Stimulated activated CD4-positive, alpha-beta T cell treated with anti-CD3 and anti-CD28 coated beads, TNF-alpha, amount 100 ng/mL, for 4 hours (primary cell): ENCODE data around the gene PTCRA.
"Not testable (repeated sequence)": the region's sequence is repeated elsewhere in the genome, so short reads cannot be mapped to it uniquely, and the experiment has no call there.

Source experiments
- DNase-seq, 3 experiments: peaks; one replicate each; pipeline ENCODE4 v3.0.0-alpha.2; 2020; ENCODE audit warnings: low read depth in 3 of 3

PTCRA gene

DNA sequence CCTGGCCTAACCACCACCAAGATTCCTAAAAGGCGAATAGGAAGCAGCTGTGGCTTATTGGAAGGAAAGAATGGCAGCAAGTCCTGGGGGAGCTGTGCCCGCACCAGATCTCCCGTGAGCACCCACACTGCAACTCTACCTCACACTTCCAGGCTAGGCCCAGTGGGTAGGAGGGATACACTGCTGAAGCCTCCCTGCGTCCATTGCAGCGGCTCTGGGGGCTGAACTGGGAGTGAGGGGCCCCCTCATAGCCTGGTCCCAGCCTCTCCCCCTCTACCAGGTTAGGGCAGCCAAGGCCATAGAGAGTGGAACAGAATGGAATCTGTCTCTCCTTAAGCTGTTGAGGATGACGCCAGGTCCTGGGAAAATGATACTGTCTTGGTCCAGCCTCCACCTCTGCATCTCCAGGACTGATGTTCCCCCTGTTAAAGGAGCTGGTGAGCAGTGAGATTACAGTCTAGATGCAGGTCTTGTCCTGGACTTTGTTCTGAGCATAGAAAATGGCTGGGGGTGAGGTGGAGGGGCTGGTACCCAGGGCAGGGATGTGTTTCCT, 24.7 kb downstream of the PTCRA start:
- no peak for DNase-seq

DNA sequence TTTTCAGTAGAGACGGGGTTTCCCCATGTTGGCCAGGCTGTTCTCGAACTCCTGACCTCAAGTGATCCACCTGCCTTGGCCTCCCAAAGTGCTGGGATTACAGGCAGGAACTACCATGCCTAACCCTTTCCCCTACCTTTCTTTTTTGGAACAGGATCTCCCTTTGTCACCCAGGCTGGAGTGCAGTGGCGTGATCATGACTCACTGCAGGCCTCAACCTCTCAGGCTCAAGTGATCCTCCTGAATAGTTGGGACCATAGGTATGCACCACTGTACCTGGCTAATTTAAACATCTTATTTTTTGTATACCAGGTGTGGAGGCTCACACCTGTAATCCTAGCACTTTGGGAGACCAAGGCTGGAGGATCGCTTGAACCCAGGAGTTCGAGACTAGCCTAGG, 25.5 kb downstream of the PTCRA start:
- DNase-seq: not testable (repeated sequence)

DNA sequence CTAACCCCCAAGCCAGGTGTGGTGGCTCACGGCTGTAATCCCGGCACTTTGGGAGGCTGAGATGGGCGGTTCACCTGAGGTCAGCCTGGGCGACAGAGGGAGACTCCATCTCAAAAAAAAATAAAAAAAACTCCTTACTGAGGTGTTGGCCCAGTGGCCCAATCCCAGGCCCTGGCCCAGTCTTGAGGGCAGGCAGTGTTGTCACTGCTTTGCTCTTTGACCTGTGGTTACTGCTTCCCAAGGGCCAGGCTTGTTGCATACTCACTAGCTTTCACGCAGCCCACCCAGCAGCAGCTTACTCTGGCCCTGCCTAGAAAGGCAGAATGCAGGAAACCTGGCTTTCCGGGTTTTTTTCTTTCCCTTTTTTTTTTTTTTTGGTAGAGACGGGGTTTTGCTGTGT, 26.6 kb downstream of the PTCRA start:
- no peak for DNase-seq

DNA sequence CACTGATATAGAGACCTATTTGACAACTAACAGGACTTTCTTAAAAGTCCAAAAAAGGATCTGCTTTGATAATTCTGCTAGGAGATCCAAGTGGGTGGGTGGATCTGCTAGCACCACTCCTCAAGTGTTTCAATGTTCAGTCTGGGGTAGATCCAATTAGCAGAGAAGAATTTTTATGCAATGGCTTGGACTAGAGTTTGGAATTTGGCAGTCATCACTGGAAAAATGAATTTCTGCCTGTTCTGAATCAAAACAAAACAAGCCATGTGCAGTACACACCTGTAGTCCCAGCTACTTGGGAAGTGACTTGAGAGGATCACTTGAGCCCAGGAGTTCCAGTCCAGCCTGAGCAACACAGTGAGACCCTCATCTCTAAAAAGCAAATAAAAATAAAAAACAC, 32.1 kb downstream of the PTCRA start:
- no peak for DNase-seq

DNA sequence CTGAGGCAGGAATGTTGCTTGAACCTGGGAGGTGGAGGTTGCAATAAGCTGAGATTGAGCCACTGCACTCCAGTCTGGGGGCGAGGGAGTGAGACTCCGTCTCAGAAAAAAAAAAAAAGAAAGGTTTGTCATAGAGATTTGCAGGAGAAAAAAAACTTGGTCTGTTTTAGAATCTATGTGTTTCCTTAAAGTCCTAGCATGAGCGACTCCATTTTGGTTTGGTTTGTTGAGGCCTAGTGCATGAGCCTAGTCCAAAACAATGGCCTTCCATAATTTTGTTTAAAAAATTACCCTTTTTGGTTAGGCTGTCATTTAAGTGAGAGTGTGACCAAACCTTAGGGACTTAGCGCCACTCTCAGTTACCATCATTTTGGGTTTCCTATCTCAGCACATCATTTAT, 36.5 kb downstream of the PTCRA start:
- no peak for DNase-seq

DNA sequence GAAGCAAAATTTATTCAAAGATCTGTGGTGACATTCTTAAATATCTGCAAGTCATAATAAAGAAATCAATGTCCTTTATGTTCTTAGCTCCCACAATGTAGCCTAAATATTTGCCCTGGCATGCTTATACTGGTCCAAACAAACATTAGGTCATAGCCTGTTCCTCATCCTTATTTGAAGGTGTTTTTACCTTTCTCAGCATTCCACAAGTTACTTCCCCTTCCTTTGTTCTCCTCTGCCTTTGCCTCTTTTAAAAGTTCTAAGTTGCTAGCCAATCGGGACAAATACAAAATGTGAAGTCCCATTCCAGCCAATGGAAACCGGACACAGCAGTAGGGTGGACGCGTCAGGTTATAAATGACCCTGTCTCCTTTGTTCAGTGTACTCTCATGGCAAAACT, 38.6 kb downstream of the PTCRA start:
- not testable (repeated sequence) for DNase-seq

DNA sequence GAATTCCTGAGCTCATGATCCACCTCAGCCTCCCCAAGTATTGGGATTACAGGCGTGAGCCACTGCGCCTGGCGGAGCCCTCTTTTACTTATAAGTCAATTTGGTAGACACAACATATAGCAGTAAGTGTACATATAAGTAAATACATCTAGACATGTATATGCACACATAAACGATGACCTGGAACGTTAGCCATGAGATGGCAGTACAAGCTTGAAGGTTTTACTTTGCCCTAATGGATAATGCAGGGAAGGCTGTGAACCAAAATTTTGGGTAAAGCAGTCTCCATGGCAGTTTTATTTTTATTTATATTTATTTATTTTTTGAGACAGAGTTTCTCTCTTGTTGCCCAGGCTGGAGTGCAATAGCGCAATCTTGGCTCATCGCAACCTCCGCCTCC, 42.3 kb downstream of the PTCRA start:
- DNase-seq: no peak

DNA sequence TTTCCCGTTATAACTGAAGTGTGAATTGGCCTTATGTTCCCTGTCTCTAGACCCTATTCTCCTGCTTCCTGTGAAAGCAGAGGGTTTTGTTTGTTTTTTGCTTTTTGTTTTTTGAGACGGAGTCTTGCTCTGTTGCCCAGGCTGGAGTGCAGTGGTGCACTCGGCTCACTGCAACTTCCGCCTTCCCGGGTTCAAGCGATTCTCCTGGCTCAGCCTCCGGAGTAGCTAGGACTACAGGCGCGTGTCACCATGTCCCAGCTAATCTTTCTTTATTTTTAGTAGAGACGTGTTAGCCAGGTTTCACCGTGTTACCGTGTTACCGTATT, 44.0 kb downstream of the PTCRA start:
- DNase-seq: no peak

DNA sequence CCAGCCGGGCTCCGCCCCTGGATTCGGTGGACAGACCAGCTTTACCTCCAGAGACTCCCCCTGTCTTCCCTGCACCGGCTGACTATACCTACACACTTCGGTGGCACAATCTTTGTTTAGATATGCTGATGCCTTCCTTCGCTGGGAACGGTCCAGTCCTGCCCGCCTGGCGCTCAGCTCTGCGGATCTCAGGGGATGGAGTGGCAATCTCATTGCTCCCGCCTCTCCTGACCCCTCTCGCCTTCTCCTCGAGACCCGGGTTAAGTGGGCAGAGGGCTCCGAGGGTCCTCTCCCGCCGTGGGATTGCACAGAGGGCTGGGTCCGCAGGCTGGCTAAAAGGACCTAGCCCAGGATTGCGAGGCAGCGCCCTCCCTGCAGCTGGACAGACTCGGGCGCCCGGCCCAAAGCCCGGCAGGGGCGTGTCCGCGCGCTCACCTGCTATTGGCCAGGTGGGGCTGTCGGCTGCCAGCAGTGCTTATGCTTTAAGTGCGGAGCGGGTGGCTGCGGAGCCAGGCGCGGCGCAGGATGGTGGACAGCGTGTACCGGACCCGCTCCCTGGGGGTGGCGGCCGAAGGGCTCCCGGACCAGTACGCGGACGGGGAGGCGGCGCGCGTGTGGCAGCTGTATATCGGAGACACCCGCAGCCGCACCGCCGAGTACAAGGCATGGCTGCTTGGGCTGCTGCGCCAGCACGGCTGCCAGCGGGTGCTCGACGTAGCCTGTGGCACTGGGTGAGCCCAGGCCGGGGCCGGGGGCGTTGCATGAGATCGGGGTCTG, 44.6 kb downstream of the PTCRA start, which contains the start of gene GNMT:
Gene GNMT, plus strand, starts transcription at position 512 of the 777 bp plus-strand sequence. Its CDS starts 14 bp downstream, at position 526.
- DNase-seq: no peak

DNA sequence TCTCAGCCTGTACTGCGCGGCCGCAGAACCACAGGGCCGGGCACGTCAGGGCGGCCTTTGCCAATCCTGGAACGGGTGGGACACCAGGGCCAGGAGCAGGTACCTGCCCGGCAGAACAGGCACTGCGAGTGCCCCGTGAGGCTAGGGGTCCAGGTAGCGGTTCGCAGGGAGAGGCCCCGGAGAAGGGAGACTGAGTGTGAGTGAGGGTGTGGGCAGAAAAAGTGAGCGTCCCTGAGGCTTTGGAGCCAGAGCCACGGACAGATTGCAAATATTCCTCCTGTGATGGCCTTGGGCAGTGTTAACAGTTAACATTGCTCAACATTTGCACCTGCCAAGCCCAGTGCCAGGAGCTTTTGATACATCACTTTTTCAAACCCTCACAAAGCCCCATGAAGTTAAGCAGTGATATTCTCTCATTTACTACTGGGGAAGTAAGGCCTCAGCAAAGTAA, 45.2 kb downstream of the PTCRA start:
- no peak for DNase-seq

DNA sequence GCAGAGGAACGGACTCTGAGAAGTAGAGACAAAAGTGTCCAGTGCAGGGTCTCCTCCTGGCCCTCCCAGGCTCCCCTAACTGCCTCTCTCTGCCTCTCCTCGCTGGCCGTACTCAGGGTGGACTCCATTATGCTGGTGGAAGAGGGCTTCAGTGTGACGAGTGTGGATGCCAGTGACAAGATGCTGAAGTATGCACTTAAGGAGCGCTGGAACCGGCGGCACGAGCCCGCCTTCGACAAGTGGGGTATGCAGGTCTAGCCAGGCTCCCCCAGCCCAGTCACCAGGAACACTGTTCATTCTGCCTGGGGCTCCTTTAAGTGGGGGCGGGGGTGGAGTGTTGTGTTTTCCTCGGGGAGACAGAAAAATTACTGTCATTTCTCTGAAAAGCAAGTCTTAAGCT, 46.2 kb downstream of the PTCRA start:
- no peak for DNase-seq

DNA sequence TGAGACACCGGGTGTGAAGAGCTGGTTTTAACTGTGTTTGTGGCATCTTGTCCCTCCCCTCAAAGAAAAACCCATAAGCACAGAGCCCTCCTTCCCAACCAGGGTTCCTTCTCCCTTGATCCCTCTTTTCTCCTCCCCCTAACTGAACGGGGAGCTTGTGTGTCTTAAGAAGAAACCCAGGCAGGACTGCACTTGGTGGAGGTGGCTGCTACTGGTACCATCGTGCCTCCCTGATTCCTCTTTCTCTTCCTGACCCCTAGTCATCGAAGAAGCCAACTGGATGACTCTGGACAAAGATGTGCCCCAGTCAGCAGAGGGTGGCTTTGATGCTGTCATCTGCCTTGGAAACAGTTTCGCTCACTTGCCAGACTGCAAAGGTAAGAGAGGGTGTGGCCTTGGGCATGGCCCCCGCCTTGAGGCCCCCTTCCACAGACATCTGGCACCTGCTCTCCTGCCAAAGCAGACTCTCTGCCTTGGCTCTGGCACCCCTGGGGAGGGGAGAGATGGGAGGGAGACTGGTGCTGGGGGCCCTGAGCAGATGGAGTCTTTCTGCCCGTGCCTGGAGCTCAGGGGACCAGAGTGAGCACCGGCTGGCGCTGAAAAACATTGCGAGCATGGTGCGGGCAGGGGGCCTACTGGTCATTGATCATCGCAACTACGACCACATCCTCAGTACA, 46.8 kb downstream of the PTCRA start:
- DNase-seq: no peak

DNA sequence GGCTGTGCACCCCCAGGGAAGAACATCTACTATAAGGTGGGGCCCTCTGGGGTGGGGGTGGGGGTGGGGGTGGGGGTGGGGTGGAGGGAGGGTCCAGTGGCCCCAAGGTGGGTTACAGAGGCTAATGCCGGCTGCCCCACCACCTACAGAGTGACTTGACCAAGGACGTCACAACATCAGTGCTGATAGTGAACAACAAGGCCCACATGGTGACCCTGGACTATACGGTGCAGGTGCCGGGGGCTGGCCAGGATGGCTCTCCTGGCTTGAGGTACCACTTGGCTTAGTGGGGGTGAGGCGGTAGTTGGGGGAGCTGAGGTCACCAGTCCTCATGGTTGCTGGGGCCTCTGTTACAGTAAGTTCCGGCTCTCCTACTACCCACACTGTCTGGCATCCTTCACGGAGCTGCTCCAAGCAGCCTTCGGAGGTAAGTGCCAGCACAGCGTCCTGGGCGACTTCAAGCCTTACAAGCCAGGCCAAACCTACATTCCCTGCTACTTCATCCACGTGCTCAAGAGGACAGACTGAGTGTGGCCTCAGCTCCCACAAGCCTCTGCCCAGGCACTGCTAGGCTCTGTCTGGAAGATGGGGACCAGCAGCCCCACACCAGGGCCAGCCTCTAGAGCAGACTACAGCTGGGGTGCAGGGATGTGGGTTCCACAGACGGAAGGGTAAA, 47.5 kb downstream of the PTCRA start:
- DNase-seq: no peak

DNA sequence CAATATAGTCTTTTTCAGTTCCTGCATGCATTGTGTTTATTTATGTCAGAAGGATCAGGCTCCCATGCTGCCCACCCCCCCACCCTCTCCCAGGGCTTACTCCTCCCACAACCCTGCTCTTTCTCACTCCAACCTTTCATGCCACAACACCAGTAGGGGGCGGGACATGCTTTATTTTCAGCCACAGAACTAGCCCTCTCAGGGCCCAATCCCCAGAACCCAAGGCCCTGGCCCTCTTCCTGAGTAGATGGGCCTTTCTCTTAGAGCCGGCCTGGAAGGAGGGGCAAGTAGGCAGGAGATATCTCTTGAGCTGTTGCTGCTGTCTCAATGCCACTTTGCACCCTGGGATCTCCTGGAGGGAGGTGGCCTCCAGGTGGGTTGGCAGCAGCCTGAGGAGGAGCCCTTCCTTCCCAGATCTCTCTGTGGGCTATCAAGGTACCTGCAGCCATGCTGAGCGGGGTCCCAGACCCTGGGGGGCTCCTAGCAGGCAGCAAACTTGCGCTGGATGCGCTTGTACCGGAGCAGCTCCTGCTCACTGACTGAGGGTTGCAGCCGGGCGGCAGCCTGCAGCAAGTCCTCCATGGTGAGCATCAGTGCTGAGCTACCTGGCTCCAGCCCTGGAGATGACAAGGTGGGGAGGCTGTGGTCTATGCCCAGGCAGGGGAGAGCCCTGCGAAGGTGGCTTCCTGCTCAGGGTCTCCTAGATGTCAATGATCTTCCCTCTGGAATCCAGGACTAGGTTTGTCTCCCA, 48.2 kb downstream of the PTCRA start:
- no peak for DNase-seq

DNA sequence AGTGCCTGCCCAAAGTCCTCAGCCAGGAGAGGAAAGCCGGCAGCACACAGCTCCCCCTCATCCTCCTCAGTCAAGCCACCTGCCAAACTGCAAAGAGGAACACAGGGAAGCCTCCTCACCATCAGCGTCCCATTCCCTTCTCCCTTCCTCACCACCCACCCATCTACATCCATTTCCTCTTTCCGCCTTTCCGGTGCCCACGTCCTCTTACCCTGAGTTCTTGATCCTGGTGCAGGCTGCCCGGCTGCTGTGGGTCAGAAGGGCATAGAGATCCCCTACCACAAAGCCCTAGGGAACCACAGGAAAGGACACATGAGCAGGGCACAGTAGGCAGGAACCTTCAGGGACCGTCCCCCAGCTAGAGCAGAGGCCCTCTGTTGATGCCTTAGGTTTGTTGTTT, 50.7 kb downstream of the PTCRA start:
- no peak for DNase-seq

DNA sequence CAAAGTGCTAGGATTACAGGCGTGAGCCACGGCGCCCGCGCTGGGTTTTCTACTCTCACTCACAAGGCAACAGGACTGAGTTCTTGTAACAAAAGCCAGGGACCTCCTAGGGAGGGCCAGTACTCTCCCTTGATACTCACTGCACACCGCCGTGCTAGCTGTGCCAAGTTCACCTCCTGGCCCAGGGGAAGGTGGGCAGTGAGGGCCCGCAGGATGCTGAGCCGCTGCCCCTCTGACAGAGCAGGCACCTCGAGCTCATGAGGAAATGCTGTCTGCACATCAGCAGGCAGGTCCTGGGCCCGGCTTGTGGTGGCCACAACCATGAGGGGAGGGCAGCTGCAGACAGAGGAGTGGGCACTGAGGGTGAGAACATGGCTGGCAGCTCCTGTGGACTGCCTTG, 51.4 kb downstream of the PTCRA start:
- DNase-seq: no peak

DNA sequence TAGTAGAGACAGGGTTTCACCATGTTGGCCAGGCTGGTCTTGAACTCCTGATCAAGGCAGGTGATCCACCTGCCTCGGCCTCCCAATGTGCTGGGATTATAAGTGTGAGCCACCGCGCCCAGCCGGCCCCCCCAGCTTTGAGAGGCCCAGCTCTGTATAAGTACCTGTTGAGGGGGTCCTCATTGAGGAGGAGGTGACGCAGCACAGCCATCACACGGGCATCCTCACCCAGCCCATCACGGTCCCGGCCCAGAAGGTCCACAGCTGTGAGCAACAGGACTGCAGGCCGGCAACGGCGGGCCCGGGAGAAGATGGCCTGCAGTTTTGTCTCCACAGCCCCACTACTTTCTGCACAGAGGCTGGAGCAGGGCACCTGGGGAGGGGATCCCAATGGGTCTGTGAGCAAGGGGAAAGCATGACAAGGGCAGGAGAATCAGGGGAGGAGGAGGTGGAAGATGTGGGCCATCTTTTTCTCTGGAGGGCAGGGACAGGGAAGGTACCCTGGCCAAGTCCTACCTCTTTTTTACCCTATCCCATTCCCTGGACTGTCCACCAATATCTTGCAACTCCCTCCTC, 52.4 kb downstream of the PTCRA start:
- no peak for DNase-seq

DNA sequence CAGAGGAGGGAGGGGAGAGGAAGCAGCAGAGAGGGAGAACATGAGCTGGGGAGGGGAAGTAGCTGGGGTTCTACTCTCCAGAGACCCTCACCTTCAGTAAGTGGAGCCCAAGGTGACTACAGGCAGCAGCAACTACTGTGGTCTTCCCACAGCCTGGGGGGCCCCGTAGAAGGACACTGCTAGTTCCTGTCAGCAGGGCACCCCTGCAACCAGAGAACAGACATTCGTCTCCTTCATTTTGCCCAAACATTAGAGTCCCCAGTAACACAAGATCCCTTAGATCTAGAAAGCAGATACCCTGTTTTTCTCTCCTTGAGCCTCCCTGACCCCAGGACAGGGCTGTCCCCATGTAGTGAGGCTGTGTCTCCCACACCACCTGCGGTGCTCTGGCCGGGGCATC, 52.9 kb downstream of the PTCRA start:
- DNase-seq: no peak

DNA sequence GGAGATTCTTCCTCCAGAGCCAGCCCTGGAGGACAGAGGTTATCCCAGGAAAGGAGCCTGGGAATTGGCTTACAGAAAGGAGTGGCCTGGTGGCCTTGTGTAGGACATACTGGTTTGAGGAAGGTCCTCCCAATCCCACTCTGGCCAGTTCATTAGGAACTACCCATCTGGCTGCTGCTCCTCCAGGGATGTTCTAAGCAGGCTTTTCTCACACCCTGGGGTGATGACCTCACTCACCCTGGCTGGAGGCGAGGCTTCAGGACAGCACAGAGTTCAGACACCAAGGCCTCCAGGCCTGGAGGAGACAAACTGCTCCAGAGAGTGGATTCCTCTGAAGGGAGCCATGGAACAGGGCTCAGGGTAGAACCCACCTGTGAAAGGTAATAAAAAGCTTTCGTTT, 53.6 kb downstream of the PTCRA start:
- DNase-seq: no peak

DNA sequence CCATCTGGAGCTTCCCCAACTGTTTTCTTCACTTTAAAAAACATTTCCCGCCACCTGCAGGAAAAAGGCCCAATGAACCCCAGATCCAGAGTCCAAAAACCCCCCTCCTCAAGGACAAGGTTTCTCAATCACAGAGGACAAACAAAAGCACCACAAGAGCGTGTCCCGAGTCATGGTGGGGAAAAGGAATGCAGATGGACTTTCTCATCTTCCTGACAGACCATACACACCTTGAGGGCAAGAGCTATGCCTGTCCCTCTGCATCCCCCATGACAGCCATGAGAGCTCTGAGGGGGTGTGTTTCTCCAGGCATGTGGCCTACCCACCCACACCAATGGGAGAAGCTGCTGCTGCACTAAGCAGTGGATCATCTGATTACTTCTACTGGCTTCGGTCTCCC, 54.1 kb downstream of the PTCRA start:
- DNase-seq: no peak

DNA sequence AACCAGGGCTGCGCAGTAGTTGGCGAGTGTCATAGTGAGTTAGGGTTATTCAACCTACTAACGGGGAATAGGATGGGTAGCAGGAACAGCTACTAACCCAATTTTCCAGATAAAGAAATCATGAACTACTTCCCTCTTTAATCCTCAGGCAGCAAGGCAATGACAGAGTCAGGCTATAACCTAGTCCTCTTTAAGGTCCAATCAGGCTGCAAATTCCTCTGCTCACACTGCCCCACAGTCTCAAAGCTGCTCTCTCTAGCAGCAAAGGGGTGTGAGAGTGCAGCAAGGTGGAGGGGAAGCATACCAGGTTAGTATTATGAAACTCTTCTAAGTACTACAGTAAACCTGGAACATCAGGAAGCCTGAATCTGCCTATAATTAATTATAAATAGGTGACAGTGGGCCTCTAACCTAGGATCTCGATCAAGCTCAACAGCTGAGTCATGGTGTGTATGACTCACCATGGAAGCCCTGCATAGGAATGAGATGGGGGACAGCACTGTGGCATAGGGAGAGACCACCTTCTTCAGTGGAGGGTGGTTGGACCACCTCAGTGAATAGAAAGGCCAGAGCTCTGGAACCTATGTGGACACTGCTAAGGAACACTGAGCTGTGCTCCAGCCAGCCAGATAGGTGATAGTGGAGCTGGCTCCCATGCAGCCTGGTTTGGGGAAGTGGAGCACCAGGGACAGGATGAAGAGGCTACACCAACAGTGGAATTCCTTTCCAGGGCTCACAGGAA, 55.2 kb downstream of the PTCRA start:
- no peak for DNase-seq
